Epithelial cell of proximal tubule (primary cell): Measurements from ENCODE around the gene ANXA4. TPM values are rescaled to one million over a fixed set of nuclear protein-coding genes. Genes with fewer than 3 reads are reported as not detected.
A peak's percentile ranks its signal among the peaks of the same experiment; 100 is the strongest.

Source experiments
- DNase-seq: peaks from one replicate; pipeline ENCODE4 v3.0.0-alpha.2; 2011; ENCODE audit warnings: low read depth
- H3K4me3 ChIP-seq: 2 replicates; pipeline ENCODE4 v1.5.1; 2011; ENCODE audit warnings: low read depth, mild to moderate bottlenecking, low read length
- CTCF ChIP-seq: conservative IDR thresholded peaks from 2 replicates; pipeline ENCODE4 v1.5.1; 2012; ENCODE audit warnings: low read depth, mild to moderate bottlenecking, low read length
- total RNA-seq: library from RNA; depleted of rRNA; stranded (reverse); fragments of >200 nt; gene quantifications from 2 replicates; pipeline ENCODE4 v1.2.3, GENCODE V29; 2015

Gene ANXA4
- total RNA-seq, 1 donor from 2014 or later = 61.2 TPM

DNA sequence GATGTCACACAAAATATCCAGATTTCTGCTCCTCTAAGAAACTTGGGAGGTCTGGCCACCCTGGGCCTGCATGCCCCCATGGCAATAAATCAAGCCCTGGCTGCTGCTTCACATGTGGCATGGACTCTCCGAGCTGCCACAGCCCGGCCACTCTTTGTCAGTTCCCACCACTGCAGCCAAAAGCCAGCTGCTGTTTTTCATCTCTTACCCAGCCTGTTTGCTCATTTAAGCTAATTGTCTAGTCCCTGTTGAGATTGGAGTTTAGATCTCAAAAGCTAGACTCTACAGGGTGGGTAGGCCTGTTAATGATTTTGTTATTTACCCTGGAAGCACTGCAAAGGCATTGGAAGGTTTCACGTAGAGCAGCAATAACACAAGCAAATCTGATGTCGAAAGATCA lies 20.9 kb upstream of the ANXA4 start:
- H3K4me3 ChIP-seq = no peak overlapping the region
- no peak for TF ChIP-seq CTCF
- DNase-seq = no peak

- DNase-seq = no peak
- no peak for TF ChIP-seq CTCF
- no peak overlapping the region for H3K4me3 ChIP-seq
Observed at GRCh38 chr2:69723791-69724190, 18.1 kb upstream of the ANXA4 start.

- no peak for DNase-seq
- TF ChIP-seq CTCF = peak; percentile 90
- H3K4me3 ChIP-seq = peak overlapping the region; percentile 42
Observed at GRCh38 chr2:69724540-69725159, 17.3 kb upstream of the ANXA4 start.

GRCh38 chr2:69725706-69726360 lies 16.1 kb upstream of the ANXA4 start:
- TF ChIP-seq CTCF = no peak
- H3K4me3 ChIP-seq = no peak overlapping the region
- DNase-seq = no peak

DNA sequence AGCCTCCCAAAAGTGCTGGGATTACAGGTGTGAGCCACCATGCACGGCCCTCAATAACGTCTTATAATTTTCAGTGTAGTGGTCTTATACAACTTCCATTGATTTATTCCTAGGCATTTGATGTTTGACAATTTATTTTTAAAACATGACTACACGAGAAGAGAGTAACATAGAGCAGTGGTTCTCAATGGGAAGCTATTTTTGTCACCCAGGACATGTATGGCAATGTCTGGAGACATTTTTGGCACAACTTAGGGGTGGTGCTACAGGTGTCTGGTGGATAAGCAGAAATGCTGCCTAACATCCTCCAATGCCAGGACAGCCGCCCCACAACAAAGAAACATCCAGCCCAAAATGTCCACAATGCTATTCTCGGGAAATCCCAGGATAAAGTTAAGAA lies 12.7 kb upstream of the ANXA4 start:
- no peak overlapping the region for H3K4me3 ChIP-seq
- no peak for DNase-seq
- no peak for TF ChIP-seq CTCF

GRCh38 chr2:69729781-69730180 lies 12.2 kb upstream of the ANXA4 start:
- no peak overlapping the region for H3K4me3 ChIP-seq
- no peak for TF ChIP-seq CTCF
- DNase-seq = no peak
